HEK293T (cell line): ENCODE measurements around the gene PDGFRB.

Experiments
- FOXA1 ChIP-seq: fragments of 450-650 bp; IDR thresholded peaks from 2 replicates; pipeline ENCODE4 v1.6.1; 2016; ENCODE audit warnings: mild to moderate bottlenecking
- FOXM1 ChIP-seq: fragments of 450-650 bp; IDR thresholded peaks from 2 replicates; pipeline ENCODE4 v1.6.1; 2017; ENCODE audit warnings: mild to moderate bottlenecking, borderline replicate concordance
- PKNOX1 ChIP-seq: fragments of 450-650 bp; IDR thresholded peaks from 2 replicates; pipeline ENCODE4 v1.6.1; 2016

GRCh38 chr5:150139334-150139733, 16.3 kb downstream of the PDGFRB start:
- TF ChIP-seq FOXA1: no peak
- TF ChIP-seq FOXM1: no peak
- TF ChIP-seq PKNOX1: no peak
